ENCODE results near the gene RTN4.

Gene RTN4

DNA sequence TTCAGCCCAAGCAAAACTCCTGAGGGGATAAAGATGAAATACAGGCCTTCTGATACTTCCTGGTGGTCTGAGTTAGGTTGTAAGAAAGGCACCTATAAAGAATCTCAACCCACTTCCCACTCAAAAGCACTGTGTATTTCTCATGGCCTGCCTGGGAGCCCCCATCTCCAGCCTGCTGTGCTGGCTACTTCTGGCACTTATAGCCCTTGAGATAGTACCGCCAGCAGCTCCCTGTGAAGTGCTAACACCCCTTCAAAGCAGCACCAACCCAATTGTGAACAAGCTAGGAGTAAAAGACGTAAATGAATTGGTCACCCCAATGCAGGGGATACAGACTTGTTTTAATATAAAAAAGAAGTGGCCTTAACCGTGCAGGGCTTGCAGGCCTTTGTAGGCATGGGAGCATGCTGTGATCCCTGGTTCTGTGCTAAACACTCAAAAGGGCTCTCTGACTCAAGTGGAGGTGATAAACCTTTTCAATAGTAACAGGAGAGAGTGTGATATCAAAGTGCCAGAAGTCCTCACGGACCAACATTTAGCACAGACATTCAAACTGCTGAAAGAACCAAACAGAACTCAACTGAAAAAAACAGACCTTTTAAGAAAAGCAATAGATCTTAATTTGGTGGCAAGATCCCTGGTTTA is 80.8 kb downstream of the RTN4 start:
- Mint-ChIP-seq H3K4me3 (no peak overlapping the region), H3K36me3 (ENCODE audit: low read depth) (peaks cover 37% of the 10 kb centered on the region), H3K27me3 (ENCODE audit: low read depth) (no peaks in the 10 kb centered on the region), H3K4me1 (ENCODE audit: low read depth) (peaks cover 30% of the 10 kb centered on the region), H3K9me3 (peaks cover 10% of the 10 kb centered on the region), H3K27ac (no peak overlapping the region)
- DNase-seq (ENCODE audit: low spot score) = no peak

DNA sequence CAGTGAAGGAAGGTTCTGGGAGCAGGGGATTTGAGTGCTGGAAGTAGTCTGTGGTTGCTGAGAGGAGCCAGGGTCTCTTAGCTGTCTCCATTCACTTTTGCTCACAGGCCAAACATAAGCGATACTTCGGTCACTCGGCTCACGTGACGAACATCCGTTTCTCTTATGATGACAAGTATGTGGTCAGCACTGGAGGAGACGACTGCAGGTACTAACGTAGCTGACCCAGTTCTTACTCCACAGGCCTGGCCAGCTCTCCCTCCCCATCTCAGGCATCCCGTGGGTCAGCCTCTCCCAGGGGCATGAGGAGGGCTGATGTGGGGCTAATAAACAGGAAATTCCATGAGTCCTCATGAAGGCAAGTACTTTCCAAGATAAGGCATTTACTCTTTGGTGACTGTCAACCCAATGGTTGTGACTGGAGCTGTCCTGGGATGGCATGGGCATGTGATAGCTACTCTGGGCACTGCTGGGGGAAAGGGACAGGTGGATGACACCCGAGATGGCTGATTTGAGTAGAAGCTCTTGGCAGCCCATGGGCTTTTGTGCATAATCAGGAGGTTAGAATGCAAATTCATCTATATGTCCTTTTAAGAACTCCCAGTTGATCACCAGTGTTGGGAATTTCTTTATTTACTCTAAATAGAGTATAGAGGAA is 81.6 kb downstream of the RTN4 start:
- Mint-ChIP-seq H3K4me3 (no peak overlapping the region), H3K4me1 (ENCODE audit: low read depth) (peaks cover 37% of the 10 kb centered on the region), H3K9me3 (peaks cover 12% of the 10 kb centered on the region), H3K27ac (no peak overlapping the region), H3K36me3 (ENCODE audit: low read depth) (peaks cover 44% of the 10 kb centered on the region), H3K27me3 (ENCODE audit: low read depth) (no peaks in the 10 kb centered on the region)
- DNase-seq (ENCODE audit: low spot score) = no peak

DNA sequence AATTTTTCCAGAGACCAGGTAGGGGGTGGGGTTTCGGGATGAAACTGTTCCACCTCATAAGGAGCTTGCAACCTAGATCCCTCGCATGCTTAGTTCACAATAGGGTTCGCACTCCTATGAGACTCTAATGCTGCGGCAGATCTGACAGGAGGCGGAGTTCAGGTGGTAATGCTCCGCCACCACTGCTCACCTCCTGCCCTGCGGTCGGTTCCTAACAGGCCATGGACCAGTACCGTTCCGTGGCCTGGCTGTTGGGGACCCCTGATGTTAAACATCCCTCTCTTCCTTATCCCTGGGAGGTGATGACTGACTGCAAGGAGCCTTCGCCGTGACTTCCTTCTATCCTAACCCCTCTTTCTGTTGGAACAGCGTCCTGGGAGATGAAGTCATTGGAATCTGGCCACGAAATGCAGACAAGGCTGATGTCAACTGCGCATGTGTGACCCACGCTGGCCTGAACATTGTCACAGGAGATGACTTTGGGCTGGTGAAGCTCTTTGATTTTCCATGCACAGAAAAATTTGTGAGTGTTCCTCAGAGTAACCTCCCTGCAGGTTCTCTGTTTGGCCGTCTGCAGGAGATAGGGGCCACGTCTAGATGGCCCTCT is 82.4 kb downstream of the RTN4 start:
- Mint-ChIP-seq H3K27ac (peak overlapping the region; percentile 47), H3K4me3 (no peak overlapping the region), H3K27me3 (ENCODE audit: low read depth) (no peaks in the 10 kb centered on the region), H3K4me1 (ENCODE audit: low read depth) (peaks cover 42% of the 10 kb centered on the region), H3K36me3 (ENCODE audit: low read depth) (peaks cover 44% of the 10 kb centered on the region), H3K9me3 (peaks cover 12% of the 10 kb centered on the region)
- DNase-seq (ENCODE audit: low spot score) = no peak

DNA sequence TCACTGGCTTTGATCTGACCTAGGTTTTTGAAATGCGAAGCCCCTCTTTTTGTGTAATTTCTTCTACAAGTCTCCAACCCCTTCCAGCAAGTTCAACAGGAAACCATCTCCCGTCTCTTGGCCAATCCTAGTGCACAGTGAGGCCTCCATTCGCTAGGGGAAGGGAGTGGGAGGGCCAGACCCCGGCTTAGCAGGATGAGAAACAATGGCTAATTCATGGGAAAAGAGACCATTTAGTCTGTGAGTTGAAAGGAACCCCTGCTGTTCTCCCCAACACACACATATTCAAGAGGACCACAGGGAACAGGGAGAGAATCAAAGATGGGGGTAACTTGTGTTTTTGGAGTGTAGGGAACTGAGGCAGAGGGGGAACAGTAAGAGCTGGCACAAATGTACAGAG is 83.0 kb downstream of the RTN4 start:
- H3K4me1 Mint-ChIP-seq (ENCODE audit: low read depth) = peaks cover 41% of the 10 kb centered on the region
- H3K27me3 Mint-ChIP-seq (ENCODE audit: low read depth) = no peaks in the 10 kb centered on the region
- no peak overlapping the region for H3K4me3 Mint-ChIP-seq
- H3K9me3 Mint-ChIP-seq = peaks cover 12% of the 10 kb centered on the region
- H3K27ac Mint-ChIP-seq = peak overlapping the region; percentile 47
- DNase-seq (ENCODE audit: low spot score) = no peak
- H3K36me3 Mint-ChIP-seq (ENCODE audit: low read depth) = peaks cover 41% of the 10 kb centered on the region

DNA sequence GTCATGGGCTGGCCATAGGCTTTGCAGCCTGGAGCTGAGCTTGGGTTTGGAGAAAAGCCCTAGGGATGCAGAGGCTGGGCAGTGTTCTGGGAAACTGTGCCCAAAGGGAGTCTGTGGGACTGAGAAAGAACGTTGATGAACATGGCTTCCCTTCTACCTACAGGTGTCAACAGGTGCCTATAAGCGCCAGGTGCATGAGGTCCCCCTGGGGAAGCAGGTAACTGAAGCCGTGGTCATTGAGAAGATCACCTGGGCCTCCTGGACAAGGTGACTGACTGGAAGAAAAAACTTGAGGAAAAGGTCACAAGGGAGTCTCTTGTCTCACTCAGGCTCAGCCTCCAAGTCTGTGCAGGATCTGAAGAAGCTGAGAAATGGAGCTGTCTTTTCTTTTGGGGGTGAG is 83.4 kb downstream of the RTN4 start:
- H3K27ac Mint-ChIP-seq = peak overlapping the region; percentile 55
- no peak overlapping the region for H3K4me3 Mint-ChIP-seq
- peaks cover 41% of the 10 kb centered on the region for H3K4me1 Mint-ChIP-seq (ENCODE audit: low read depth)
- no peaks in the 10 kb centered on the region for H3K27me3 Mint-ChIP-seq (ENCODE audit: low read depth)
- H3K9me3 Mint-ChIP-seq = peaks cover 12% of the 10 kb centered on the region
- H3K36me3 Mint-ChIP-seq (ENCODE audit: low read depth) = peaks cover 41% of the 10 kb centered on the region
- DNase-seq (ENCODE audit: low spot score) = no peak

DNA sequence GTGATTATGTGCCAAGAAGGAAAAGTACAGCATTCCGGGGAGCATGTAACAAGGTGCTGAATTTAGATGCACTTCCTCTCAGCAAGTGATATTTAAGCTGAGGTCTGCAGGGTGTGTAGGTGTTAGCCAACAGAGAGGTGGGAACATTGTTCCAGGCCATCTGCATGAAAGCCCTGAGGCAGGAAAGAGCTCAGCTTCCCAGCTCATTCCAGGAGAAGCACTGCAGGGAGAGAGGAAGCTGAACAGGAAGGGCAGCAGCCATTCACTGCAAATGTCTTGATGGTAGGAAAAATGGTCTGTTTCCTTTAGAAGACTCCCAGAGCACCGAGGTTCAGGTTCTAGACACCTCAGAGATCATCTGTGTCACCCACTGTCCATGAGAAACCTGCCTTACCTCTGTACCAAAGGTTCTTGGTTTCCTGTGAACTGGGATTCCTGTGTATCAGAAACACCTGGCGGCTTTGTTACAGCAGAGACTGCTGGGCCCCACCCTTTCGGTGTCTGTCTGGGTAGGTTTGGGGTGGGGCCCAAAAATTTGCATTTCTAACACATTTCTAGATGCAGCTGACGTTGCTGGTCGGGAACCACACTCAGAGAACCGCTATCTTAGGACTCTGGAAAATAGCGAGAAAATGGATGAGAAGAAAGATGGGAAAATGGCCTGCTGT is 84.0 kb downstream of the RTN4 start:
- Mint-ChIP-seq H3K27ac (peak overlapping the region; percentile 55), H3K27me3 (ENCODE audit: low read depth) (no peaks in the 10 kb centered on the region), H3K9me3 (peaks cover 12% of the 10 kb centered on the region), H3K36me3 (ENCODE audit: low read depth) (peaks cover 40% of the 10 kb centered on the region), H3K4me1 (ENCODE audit: low read depth) (peaks cover 42% of the 10 kb centered on the region), H3K4me3 (no peak overlapping the region)
- no peak for DNase-seq (ENCODE audit: low spot score)

DNA sequence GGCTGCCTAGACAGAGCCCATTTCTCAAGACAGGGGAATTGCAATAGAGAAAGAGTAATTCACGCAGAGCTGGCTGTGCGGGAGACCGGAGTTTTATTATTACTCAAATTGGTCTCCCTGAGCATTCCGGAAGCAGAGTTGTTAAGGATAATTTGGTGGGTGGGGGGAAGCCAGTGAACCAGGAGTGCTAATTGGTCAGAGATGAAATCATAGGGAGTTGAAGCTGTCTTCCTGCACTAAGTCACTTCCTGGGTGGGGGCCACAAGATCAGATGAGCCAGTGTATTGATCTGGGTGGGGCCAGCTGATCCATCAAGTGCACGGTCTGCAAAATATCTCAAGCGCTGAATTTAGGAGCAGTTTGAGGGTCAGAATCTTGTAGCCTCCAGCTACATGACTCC is 84.8 kb downstream of the RTN4 start:
- Mint-ChIP-seq H3K27me3 (ENCODE audit: low read depth) (no peaks in the 10 kb centered on the region), H3K4me3 (peak overlapping the region; percentile 69), H3K4me1 (ENCODE audit: low read depth) (peaks cover 42% of the 10 kb centered on the region), H3K27ac (peak overlapping the region; percentile 83), H3K36me3 (ENCODE audit: low read depth) (peaks cover 37% of the 10 kb centered on the region), H3K9me3 (peaks cover 12% of the 10 kb centered on the region)
- no peak for DNase-seq (ENCODE audit: low spot score)

DNA sequence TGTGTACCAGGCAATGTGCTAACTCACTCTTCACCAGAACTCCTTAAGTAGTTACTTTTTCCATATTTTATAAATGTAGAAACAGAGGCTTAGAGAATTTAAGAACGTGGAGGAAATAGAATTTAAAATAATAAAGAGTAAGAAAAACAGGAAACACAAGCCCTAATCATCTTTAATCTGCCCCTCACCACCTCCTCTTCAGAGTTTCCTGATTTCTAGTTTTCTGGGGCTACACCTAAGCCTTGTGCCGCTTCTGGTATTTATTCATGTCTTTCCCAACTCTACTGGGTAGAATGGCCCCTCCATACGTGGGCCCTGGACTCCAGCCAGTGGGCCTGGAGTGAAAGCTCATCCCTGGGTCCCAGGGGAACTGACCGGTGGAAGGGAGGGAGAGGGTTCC is 85.4 kb downstream of the RTN4 start:
- no peaks in the 10 kb centered on the region for H3K27me3 Mint-ChIP-seq (ENCODE audit: low read depth)
- DNase-seq (ENCODE audit: low spot score) = no peak
- peaks cover 42% of the 10 kb centered on the region for H3K4me1 Mint-ChIP-seq (ENCODE audit: low read depth)
- H3K27ac Mint-ChIP-seq = peak overlapping the region; percentile 83
- peak overlapping the region; percentile 69 for H3K4me3 Mint-ChIP-seq
- peaks cover 37% of the 10 kb centered on the region for H3K36me3 Mint-ChIP-seq (ENCODE audit: low read depth)
- H3K9me3 Mint-ChIP-seq = peaks cover 12% of the 10 kb centered on the region

DNA sequence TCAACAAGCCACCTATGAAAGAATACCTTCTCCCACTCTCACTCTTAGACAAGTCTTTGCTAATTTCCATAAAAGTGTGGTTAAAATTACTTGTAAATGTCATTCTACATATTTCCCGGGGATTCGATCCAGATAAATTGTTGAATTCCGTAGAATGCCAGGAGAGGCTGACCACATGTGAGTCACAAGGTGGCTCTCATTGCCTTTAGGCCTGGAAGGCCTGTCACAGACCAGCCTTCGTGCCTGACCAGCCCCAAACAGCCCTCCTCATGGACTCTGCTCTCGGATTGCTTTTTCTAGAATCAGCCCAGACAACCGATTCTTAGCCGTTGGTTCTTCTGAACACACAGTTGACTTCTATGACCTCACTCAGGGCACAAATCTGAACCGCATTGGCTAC is 86.0 kb downstream of the RTN4 start:
- DNase-seq (ENCODE audit: low spot score) = no peak
- H3K9me3 Mint-ChIP-seq = peaks cover 12% of the 10 kb centered on the region
- H3K36me3 Mint-ChIP-seq (ENCODE audit: low read depth) = peaks cover 34% of the 10 kb centered on the region
- no peaks in the 10 kb centered on the region for H3K27me3 Mint-ChIP-seq (ENCODE audit: low read depth)
- peak overlapping the region; percentile 69 for H3K4me3 Mint-ChIP-seq
- H3K27ac Mint-ChIP-seq = peak overlapping the region; percentile 83
- peaks cover 42% of the 10 kb centered on the region for H3K4me1 Mint-ChIP-seq (ENCODE audit: low read depth)

DNA sequence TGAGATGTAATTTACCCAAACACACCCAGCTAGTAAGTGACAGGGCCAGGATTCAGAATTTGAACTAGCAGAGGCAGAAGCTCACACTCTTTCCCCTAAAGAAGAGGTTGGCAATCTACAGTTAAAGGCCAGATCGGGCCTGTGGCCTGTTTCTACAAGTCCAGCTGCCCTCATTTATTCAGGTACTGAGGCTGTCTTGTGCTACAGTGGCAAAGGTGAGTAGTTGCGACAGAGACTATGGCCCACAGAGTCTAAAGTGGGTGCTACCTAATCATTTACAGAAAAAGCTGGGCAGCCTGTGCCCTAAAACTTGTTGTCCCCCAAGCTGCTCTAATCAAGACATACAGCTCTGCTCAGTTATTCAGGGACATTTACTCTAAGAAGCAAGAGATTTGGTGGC is 86.8 kb downstream of the RTN4 start:
- no peak for DNase-seq (ENCODE audit: low spot score)
- Mint-ChIP-seq H3K36me3 (ENCODE audit: low read depth) (peaks cover 32% of the 10 kb centered on the region), H3K27me3 (ENCODE audit: low read depth) (no peaks in the 10 kb centered on the region), H3K4me3 (no peak overlapping the region), H3K9me3 (peaks cover 12% of the 10 kb centered on the region), H3K27ac (no peak overlapping the region), H3K4me1 (ENCODE audit: low read depth) (peaks cover 42% of the 10 kb centered on the region)

DNA sequence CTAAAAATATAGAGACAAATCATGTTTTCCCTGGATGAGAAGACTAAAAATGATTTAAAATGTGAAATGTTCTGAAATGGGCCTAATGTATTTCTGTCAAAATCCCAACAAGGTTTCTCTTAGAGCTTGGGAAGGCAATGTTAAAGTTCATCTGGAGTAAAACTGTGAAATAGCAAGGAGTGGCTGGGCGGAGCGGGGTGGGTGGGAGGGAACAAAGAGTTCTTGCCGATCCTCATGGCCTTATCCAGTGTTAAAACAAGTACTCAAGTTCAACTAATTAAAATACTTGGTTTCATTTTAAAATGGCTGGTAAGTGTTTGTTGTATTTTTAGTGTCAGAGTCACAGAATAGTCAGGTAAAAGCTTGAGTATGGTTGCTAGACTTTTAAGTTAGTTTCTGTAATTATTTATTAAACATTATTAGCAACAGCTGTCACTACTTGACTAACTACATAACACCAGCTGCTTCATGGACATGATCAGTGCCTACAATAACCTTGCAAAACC is 87.3 kb downstream of the RTN4 start:
- no peak overlapping the region for H3K4me3 Mint-ChIP-seq
- H3K4me1 Mint-ChIP-seq (ENCODE audit: low read depth) = peaks cover 42% of the 10 kb centered on the region
- no peak for DNase-seq (ENCODE audit: low spot score)
- peaks cover 12% of the 10 kb centered on the region for H3K9me3 Mint-ChIP-seq
- H3K27me3 Mint-ChIP-seq (ENCODE audit: low read depth) = no peaks in the 10 kb centered on the region
- H3K27ac Mint-ChIP-seq = no peak overlapping the region
- H3K36me3 Mint-ChIP-seq (ENCODE audit: low read depth) = peaks cover 28% of the 10 kb centered on the region

DNA sequence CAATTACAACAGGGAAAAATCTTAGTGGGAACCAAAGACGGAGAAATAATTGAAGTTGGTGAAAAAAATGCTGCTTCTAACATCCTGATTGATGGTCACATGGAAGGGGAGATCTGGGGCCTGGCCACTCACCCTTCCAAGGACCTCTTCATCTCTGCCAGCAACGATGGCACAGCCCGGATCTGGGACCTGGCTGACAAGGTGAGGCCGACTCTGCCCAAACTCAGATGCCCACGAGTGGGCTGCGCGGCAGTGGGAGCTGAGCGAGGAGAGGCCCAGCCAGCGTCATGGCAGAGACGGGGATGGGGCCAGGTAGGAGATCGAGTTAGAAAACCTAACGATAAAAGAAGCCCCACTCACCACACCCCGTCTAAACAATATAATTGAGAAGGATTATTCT is 87.7 kb downstream of the RTN4 start:
- H3K4me1 Mint-ChIP-seq (ENCODE audit: low read depth) = peaks cover 42% of the 10 kb centered on the region
- no peak overlapping the region for H3K27ac Mint-ChIP-seq
- H3K9me3 Mint-ChIP-seq = peaks cover 12% of the 10 kb centered on the region
- H3K27me3 Mint-ChIP-seq (ENCODE audit: low read depth) = no peaks in the 10 kb centered on the region
- no peak for DNase-seq (ENCODE audit: low spot score)
- no peak overlapping the region for H3K4me3 Mint-ChIP-seq
- H3K36me3 Mint-ChIP-seq (ENCODE audit: low read depth) = peaks cover 26% of the 10 kb centered on the region

DNA sequence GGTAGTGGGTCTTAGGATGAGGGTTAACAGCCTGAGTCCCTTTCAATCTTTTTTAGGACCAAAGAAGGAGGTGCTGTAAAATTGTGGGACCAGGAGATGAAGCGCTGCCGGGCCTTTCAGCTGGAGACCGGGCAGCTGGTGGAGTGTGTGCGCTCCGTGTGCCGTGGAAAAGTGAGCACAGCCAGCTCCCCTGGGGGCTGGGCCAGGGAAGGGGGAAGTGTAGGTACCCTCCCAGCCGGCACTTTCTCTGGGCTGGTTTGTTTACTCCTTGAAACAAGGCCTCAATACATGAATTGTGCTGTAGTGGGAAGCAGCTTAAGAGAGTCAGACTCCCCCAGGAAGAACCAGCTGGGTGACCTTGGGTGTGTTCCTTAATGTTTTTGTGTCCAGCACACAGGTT is 90.1 kb downstream of the RTN4 start:
- Mint-ChIP-seq H3K4me3 (no peak overlapping the region), H3K27ac (no peak overlapping the region), H3K27me3 (ENCODE audit: low read depth) (no peaks in the 10 kb centered on the region), H3K36me3 (ENCODE audit: low read depth) (peaks cover 13% of the 10 kb centered on the region), H3K4me1 (ENCODE audit: low read depth) (peaks cover 27% of the 10 kb centered on the region), H3K9me3 (peaks cover 4% of the 10 kb centered on the region)
- DNase-seq (ENCODE audit: low spot score) = no peak

All from T-helper 2 cell treated with Interferon-gamma antibody and Interleukin-4, amounts not matched to agents 5 μg/mL and 100 μg/mL, for 36 hours (primary cell).